ENCODE measurements around the gene CAPN13.

Gene CAPN13, protein sequence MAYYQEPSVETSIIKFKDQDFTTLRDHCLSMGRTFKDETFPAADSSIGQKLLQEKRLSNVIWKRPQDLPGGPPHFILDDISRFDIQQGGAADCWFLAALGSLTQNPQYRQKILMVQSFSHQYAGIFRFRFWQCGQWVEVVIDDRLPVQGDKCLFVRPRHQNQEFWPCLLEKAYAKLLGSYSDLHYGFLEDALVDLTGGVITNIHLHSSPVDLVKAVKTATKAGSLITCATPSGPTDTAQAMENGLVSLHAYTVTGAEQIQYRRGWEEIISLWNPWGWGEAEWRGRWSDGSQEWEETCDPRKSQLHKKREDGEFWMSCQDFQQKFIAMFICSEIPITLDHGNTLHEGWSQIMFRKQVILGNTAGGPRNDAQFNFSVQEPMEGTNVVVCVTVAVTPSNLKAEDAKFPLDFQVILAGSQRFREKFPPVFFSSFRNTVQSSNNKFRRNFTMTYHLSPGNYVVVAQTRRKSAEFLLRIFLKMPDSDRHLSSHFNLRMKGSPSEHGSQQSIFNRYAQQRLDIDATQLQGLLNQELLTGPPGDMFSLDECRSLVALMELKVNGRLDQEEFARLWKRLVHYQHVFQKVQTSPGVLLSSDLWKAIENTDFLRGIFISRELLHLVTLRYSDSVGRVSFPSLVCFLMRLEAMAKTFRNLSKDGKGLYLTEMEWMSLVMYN

GRCh38 chr2:30807249-30807648 lies at the start of gene CAPN13:
Gene CAPN13, minus strand, starts transcription at chr2:30807446. Its CDS starts 20,121 bp downstream, at chr2:30787325.
- no peaks in the 10 kb centered on the region for H3K36me3 Mint-ChIP-seq (ENCODE audit: low read depth)
- no peak within 1 kb of the TSS for H3K27ac Mint-ChIP-seq
- no peak within 1 kb of the TSS for H3K4me3 Mint-ChIP-seq
- no peaks in the 10 kb centered on the region for H3K27me3 Mint-ChIP-seq (ENCODE audit: low read depth)
- no peaks in the 10 kb centered on the region for H3K9me3 Mint-ChIP-seq
- H3K4me1 Mint-ChIP-seq (ENCODE audit: low read depth) = no peaks in the 10 kb centered on the region

- Mint-ChIP-seq H3K4me1 (ENCODE audit: low read depth) (no peaks in the 10 kb centered on the region), H3K9me3 (no peaks in the 10 kb centered on the region), H3K36me3 (ENCODE audit: low read depth) (no peaks in the 10 kb centered on the region), H3K27me3 (ENCODE audit: low read depth) (no peaks in the 10 kb centered on the region), H3K4me3 (no peak overlapping the region), H3K27ac (no peak overlapping the region)
Observed at GRCh38 chr2:30847841-30848240, 40.6 kb upstream of the CAPN13 start.

DNA sequence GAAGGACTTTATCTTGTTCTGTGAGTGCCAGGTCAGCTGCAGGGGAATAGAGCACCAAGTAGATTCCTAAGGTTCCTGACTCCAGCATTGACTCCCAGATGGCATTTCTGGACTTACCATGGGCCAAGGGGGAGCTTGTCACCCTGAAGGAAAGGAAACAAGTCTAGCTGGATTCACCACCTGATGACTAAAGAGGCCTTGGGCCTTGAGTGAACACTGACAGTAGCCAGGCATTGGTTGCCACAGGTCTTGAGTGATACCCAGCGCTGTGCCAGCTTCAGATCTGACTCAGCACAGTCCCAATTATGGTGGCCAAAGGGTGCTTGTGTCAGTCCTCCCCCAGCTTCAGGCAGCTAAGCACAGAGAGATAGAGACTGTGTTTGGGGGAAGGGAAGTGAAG lies 40.1 kb upstream of the CAPN13 start:
- Mint-ChIP-seq H3K9me3 (no peaks in the 10 kb centered on the region), H3K4me3 (no peak overlapping the region), H3K27ac (no peak overlapping the region), H3K36me3 (ENCODE audit: low read depth) (no peaks in the 10 kb centered on the region), H3K27me3 (ENCODE audit: low read depth) (no peaks in the 10 kb centered on the region), H3K4me1 (ENCODE audit: low read depth) (no peaks in the 10 kb centered on the region)

GRCh38 chr2:30828586-30828985 lies 21.3 kb upstream of the CAPN13 start:
- no peak overlapping the region for H3K4me3 Mint-ChIP-seq
- H3K9me3 Mint-ChIP-seq = peaks cover 16% of the 10 kb centered on the region
- H3K36me3 Mint-ChIP-seq (ENCODE audit: low read depth) = no peaks in the 10 kb centered on the region
- H3K27me3 Mint-ChIP-seq (ENCODE audit: low read depth) = no peaks in the 10 kb centered on the region
- no peak overlapping the region for H3K27ac Mint-ChIP-seq
- no peaks in the 10 kb centered on the region for H3K4me1 Mint-ChIP-seq (ENCODE audit: low read depth)

DNA sequence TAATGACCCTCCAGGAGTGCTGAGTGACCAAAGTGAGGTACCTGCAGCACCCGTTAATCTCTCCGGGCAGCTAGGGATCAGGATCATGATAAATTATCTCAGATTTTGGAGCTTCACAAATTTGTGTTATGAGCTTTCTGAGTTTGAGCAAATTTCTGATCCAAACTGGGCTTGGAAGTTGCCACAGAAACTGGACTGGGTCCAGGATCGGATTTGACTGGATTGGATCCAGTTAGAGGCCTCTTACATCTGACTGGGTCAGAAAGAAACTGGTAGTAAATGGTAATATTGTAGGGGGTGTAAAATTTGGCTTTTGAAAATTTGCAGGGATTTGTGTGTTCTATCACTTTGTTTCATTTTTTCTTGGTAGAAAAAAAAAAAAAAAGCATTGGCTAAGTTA lies 19.7 kb upstream of the CAPN13 start:
- no peak overlapping the region for H3K4me3 Mint-ChIP-seq
- H3K36me3 Mint-ChIP-seq (ENCODE audit: low read depth) = no peaks in the 10 kb centered on the region
- no peaks in the 10 kb centered on the region for H3K27me3 Mint-ChIP-seq (ENCODE audit: low read depth)
- no peaks in the 10 kb centered on the region for H3K4me1 Mint-ChIP-seq (ENCODE audit: low read depth)
- H3K27ac Mint-ChIP-seq = no peak overlapping the region
- peaks cover 16% of the 10 kb centered on the region for H3K9me3 Mint-ChIP-seq

GRCh38 chr2:30826481-30826880 lies 19.2 kb upstream of the CAPN13 start:
- Mint-ChIP-seq H3K27me3 (ENCODE audit: low read depth) (no peaks in the 10 kb centered on the region), H3K4me3 (no peak overlapping the region), H3K9me3 (peaks cover 16% of the 10 kb centered on the region), H3K36me3 (ENCODE audit: low read depth) (no peaks in the 10 kb centered on the region), H3K27ac (no peak overlapping the region), H3K4me1 (ENCODE audit: low read depth) (no peaks in the 10 kb centered on the region)

DNA sequence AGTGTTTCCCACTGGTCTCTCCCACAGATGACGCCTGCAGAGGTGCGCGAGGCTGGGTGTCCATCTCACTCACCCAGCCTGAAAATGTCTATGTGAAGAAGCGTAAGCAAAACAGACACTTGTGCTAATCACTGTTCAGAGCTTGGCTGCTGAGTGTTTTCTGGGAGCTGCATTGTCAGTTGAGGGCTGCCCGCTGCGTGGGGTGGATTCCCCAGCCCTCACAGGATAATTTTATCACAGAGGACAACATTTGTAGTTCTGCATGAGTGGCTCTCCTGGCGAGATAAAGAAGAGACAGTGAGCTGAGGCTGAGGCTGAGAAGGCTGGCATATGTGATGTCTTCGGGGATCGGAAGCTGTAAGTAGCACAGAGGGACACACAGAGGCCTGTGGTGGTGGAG lies 16.2 kb upstream of the CAPN13 start:
- H3K9me3 Mint-ChIP-seq = peaks cover 8% of the 10 kb centered on the region
- H3K4me1 Mint-ChIP-seq (ENCODE audit: low read depth) = no peaks in the 10 kb centered on the region
- no peaks in the 10 kb centered on the region for H3K27me3 Mint-ChIP-seq (ENCODE audit: low read depth)

DNA sequence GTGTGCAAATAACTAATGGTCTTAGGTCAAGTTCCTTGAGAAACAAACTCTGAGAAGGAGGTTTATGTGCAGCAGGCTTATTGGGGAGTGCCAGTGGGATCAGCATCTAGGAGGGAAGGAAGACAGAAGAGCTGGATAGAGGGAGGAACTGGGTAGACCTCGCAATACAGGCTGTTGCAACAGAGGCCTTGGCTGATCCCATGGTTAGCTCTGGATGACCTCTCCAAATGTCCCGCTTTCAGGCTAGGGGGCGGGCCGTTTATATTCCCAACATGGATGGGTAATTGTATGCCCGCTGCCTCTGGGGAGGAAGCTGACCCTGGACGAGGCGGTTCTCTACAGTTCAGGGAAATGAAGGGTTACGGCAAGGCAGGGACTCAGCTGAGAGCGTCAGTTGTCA lies 14.7 kb upstream of the CAPN13 start:
- Mint-ChIP-seq H3K27me3 (ENCODE audit: low read depth) (no peaks in the 10 kb centered on the region), H3K9me3 (peaks cover 5% of the 10 kb centered on the region), H3K27ac (no peak overlapping the region), H3K36me3 (ENCODE audit: low read depth) (no peaks in the 10 kb centered on the region), H3K4me1 (ENCODE audit: low read depth) (no peaks in the 10 kb centered on the region), H3K4me3 (no peak overlapping the region)

More for the DNA sequence above, 16.2 kb upstream of the CAPN13 start:
- Mint-ChIP-seq H3K4me3 (no peak overlapping the region), H3K36me3 (ENCODE audit: low read depth) (no peaks in the 10 kb centered on the region), H3K27ac (no peak overlapping the region)

DNA sequence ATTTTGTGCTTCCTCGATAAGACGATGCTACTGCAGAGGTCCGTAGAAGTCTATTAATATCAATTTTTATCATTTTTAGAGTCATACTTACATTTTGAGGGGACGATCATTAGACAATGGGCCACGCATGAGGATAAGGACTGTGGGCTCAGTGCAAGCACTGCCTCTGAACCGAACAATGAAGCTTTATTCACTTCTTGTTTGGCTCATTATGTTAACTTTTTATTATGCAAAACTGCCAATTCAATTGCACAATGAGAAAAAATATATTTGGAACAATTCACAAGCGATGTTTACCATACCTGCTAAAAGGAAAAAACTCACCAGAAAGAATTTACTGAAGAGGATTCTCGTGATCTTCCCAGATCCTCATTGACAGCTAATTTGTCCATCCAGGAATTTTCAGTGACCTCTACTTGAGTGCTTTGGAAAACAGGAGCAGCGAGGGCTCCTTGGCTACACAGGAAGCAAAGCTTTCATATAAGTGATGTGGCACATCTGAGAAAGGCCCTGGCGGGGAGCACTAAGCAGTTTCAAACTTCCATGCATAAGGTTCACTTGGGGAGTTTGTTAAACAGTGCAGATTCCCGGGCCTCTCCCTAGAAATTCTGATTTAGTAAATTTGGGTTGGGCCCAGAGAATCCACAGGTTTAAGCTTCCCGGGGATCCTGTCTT lies 13.3 kb upstream of the CAPN13 start:
- Mint-ChIP-seq H3K27me3 (ENCODE audit: low read depth) (no peaks in the 10 kb centered on the region), H3K27ac (no peak overlapping the region), H3K4me3 (no peak overlapping the region), H3K36me3 (ENCODE audit: low read depth) (no peaks in the 10 kb centered on the region), H3K4me1 (ENCODE audit: low read depth) (no peaks in the 10 kb centered on the region), H3K9me3 (no peaks in the 10 kb centered on the region)

GRCh38 chr2:30809938-30810337 lies 2.7 kb upstream of the CAPN13 start:
- H3K4me3 Mint-ChIP-seq = no peak overlapping the region
- H3K27ac Mint-ChIP-seq = no peak overlapping the region
- H3K4me1 Mint-ChIP-seq (ENCODE audit: low read depth) = no peaks in the 10 kb centered on the region
- no peaks in the 10 kb centered on the region for H3K9me3 Mint-ChIP-seq
- H3K36me3 Mint-ChIP-seq (ENCODE audit: low read depth) = no peaks in the 10 kb centered on the region
- H3K27me3 Mint-ChIP-seq (ENCODE audit: low read depth) = no peaks in the 10 kb centered on the region

- Mint-ChIP-seq H3K36me3 (ENCODE audit: low read depth) (no peaks in the 10 kb centered on the region), H3K27me3 (ENCODE audit: low read depth) (no peaks in the 10 kb centered on the region), H3K4me1 (ENCODE audit: low read depth) (no peaks in the 10 kb centered on the region), H3K4me3 (no peak overlapping the region), H3K9me3 (no peaks in the 10 kb centered on the region), H3K27ac (no peak overlapping the region)
Observed at GRCh38 chr2:30808695-30809094, 1.4 kb upstream of the CAPN13 start.

DNA sequence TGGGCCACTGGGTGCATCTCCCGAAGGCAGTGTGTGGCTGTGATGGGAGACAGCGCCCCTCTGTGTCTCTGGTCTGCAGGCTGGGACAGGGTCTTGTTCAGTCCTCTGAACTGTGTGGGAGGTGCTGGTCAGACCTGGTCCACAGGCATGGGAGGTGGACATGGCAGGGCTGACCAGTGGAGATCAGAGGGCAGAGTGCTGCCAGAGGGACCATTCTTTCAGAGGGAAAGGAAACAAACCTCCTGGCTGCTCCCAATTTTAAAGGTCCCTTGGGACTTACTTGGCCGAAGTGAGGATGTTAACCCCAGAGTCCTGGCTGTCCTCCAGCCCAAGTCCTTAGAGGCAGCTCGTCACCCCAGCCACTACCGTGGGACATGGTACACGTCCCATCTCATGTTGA lies 4.0 kb downstream of the CAPN13 start:
- no peaks in the 10 kb centered on the region for H3K27me3 Mint-ChIP-seq (ENCODE audit: low read depth)
- no peaks in the 10 kb centered on the region for H3K9me3 Mint-ChIP-seq
- no peaks in the 10 kb centered on the region for H3K36me3 Mint-ChIP-seq (ENCODE audit: low read depth)
- no peak overlapping the region for H3K4me3 Mint-ChIP-seq
- H3K4me1 Mint-ChIP-seq (ENCODE audit: low read depth) = peaks cover 3% of the 10 kb centered on the region
- no peak overlapping the region for H3K27ac Mint-ChIP-seq

DNA sequence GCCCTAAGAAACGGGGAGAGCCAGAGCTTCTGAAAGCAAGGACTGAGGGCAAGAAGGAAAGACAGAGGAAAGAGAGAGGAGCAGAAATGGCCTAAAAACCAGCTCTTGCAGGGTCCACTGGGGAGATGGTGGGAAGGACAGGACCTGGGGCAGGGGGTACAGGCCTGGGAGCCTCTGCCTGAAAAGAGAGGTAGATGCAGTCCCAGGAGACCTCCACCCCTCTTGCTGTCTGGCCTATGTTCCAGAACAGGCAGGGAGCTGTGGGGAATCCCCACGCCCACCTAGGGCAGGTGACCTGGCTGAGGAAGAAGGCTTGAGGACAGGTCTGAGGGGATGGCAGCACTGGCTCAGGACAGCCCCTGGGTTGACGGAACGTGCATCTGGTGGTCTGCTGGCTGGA lies 4.6 kb downstream of the CAPN13 start:
- Mint-ChIP-seq H3K27me3 (ENCODE audit: low read depth) (no peaks in the 10 kb centered on the region), H3K27ac (no peak overlapping the region), H3K36me3 (ENCODE audit: low read depth) (no peaks in the 10 kb centered on the region), H3K9me3 (no peaks in the 10 kb centered on the region), H3K4me1 (ENCODE audit: low read depth) (peaks cover 4% of the 10 kb centered on the region), H3K4me3 (no peak overlapping the region)

- H3K4me3 Mint-ChIP-seq = no peak overlapping the region
- no peak overlapping the region for H3K27ac Mint-ChIP-seq
- H3K36me3 Mint-ChIP-seq (ENCODE audit: low read depth) = no peaks in the 10 kb centered on the region
- no peaks in the 10 kb centered on the region for H3K9me3 Mint-ChIP-seq
- H3K27me3 Mint-ChIP-seq (ENCODE audit: low read depth) = no peaks in the 10 kb centered on the region
- H3K4me1 Mint-ChIP-seq (ENCODE audit: low read depth) = peaks cover 4% of the 10 kb centered on the region
Observed at GRCh38 chr2:30801821-30802455, 5.3 kb downstream of the CAPN13 start.

Data from T-helper 1 cell treated with Interleukin-12 subunit alpha and Interleukin-12 subunit beta and Interleukin-4 antibody, amounts not matched to agents 30 μg/mL and 1 μg/mL, for 36 hours (primary cell).